ENCODE results near the gene FAM180A. TPM values are rescaled to one million over a fixed set of nuclear protein-coding genes. Genes with fewer than 3 reads are reported as not detected.

FAM180A gene
- 69.9 and 78.5 TPM in 2 replicates for total RNA-seq

DNA sequence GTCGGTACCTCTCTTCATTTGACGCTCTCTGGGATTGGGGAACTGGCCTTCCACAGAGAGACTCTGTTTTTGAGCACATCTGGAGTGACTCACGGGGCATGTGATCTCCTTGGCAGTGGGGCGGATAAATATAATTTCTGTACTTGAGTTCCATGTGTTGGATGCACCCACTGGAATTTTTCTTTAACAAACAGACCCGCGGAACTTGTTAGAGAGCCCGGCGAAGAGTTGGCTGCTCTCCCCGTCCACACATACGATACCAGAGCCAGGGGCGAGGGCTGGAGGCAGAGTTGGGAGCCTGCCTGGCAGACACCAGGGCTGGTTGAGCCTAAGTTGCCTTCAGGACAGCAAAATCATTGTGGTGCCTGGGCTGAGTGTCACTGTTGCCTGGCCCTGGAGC, at the start of gene FAM180A:
TSS of gene FAM180A (minus strand) at position 44 of the 400 bp plus-strand sequence. CDS start 233 bp downstream, outside the sequence.

DNA sequence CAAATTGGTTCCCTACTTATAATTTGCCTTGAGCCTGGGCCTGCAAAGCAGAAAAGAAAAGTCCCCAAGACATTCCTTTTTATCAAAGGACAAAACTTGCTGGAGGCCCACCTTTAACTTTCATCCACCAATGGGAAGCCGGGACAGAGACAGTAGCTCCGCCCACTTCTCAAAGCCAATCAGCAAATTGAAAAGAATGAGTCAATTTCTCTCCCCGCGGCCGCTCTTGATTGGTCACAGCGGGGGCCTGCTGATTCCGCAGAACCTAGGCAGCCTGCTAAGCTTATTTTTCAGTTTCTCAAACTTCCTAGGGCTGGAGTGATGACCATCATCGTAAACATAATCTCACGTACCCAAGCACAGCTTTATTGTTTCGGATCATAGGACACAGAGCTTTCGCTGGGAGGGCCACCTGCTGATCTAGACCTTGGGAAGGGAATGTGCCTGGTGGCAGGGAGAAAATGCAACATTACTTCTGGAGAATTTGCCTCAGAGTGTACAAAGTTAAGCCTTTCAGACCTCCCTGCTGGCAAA, 20.4 kb downstream of the FAM180A start, which contains the start of gene SLC13A4:
TSS of gene SLC13A4 (minus strand) at position 51 of the 534 bp plus-strand sequence. CDS start 690 bp downstream, outside the sequence.

Other genes with a start within 250 kb of the FAM180A start
- 10.3 and 12.1 TPM in 2 replicates for gene CNOT4, start 238.7 kb downstream of the FAM180A start, total RNA-seq
- gene NUP205, start 190.9 kb downstream of the FAM180A start, total RNA-seq: 33.8 and 39.2 TPM in 2 replicates
- 15.7 and 21.9 TPM in 2 replicates for gene STMP1, start 86.3 kb downstream of the FAM180A start, total RNA-seq
- 1.6 and 2.3 TPM in 2 replicates for gene SLC13A4, start 20.6 kb downstream of the FAM180A start, total RNA-seq
- gene MTPN, start 228.5 kb upstream of the FAM180A start, total RNA-seq: 146 and 167 TPM in 2 replicates

Data from aortic smooth muscle cell (primary cell).